Erythroblast (primary cell): ENCODE results near the gene KIAA0586.

Experiments
- GATA1 ChIP-seq: IDR thresholded peaks from 2 replicates; pipeline ENCODE4 v1.6.1; 2011; ENCODE audit warnings: low read depth, mild to moderate bottlenecking, control low read depth, low read length, moderate library complexity
- POLR2A ChIP-seq: IDR thresholded peaks from 2 replicates; pipeline ENCODE4 v1.6.1; 2011; ENCODE audit warnings: mild to moderate bottlenecking, low read length

DNA sequence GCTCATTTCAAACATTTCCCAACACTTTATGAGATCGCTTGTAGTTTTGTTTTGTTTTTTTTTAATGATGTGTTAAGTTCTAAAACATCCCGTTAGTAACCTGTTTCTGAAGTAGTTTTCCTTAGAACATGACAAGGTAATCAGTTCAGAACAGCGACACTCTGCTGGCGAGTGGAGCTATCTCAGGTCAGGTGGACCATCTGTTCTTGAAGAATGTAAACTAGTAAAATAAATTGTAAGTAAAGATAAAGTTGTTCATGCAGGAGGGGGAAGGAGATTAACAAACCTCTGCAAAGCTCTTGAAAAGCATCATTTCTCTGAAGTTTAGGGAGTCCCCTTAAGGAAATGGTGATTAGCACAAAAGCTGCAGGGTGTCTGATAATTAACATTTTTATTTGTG lies 138.3 kb downstream of the KIAA0586 start:
- no peak for TF ChIP-seq POLR2A
- no peak for TF ChIP-seq GATA1
